Measurements from ENCODE around the gene MCM7.

The MCM7 gene

DNA sequence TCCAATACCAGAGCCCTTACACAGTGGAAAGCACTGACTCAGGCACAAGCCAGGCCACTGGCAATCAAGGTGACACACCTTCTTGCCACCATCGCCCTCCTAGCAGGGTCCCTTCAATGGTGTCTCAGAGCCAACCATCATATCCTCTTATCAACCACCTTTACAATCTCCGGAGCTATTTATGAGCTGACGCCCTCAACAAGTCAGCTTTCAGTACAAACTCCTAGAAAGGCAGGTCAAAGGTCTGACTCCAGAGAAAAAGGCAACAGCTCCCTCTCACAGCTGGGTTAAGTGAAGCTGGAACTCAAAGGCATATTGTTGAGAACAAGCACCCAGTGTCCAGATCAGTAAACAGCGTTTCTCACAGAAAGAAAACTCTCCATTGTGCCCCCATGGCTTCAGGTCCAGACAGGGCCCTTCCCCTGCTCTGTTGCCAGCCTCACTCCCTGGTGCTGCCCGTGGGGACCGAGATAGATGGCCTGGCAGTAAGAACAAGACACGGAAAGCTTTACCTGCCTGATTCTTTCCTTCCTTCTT lies 22.1 kb downstream of the MCM7 start:
- Histone ChIP-seq H3K9ac (ENCODE audit: low read depth, low read length) (no peak overlapping the region), H3K4me1 (ENCODE audit: insufficient read depth, low read length) (peaks cover 9% of the 10 kb centered on the region), H3K9me3 (ENCODE audit: control insufficient read depth, insufficient read depth, low read length) (peaks cover 21% of the 10 kb centered on the region), H3K36me3 (ENCODE audit: insufficient read depth, low read length) (peaks cover 47% of the 10 kb centered on the region)

GRCh38 chr7:100077205-100077604 lies 24.0 kb downstream of the MCM7 start:
- Histone ChIP-seq H3K4me1 (ENCODE audit: insufficient read depth, low read length) (peaks cover 4% of the 10 kb centered on the region; the same call in 1 of the 2 replicates), H3K9ac (ENCODE audit: low read depth, low read length) (no peak overlapping the region), H3K9me3 (ENCODE audit: control insufficient read depth, insufficient read depth, low read length) (peaks cover 23% of the 10 kb centered on the region), H3K36me3 (ENCODE audit: insufficient read depth, low read length) (peaks cover 66% of the 10 kb centered on the region)

- Histone ChIP-seq H3K36me3 (ENCODE audit: insufficient read depth, low read length) (peaks cover 84% of the 10 kb centered on the region), H3K9ac (ENCODE audit: low read depth, low read length) (no peak overlapping the region), H3K4me1 (ENCODE audit: insufficient read depth, low read length) (peaks cover 4% of the 10 kb centered on the region; the same call in 1 of the 2 replicates), H3K9me3 (ENCODE audit: control insufficient read depth, insufficient read depth, low read length) (peaks cover 41% of the 10 kb centered on the region)
Measured at GRCh38 chr7:100075418-100075817, 25.8 kb downstream of the MCM7 start.

DNA sequence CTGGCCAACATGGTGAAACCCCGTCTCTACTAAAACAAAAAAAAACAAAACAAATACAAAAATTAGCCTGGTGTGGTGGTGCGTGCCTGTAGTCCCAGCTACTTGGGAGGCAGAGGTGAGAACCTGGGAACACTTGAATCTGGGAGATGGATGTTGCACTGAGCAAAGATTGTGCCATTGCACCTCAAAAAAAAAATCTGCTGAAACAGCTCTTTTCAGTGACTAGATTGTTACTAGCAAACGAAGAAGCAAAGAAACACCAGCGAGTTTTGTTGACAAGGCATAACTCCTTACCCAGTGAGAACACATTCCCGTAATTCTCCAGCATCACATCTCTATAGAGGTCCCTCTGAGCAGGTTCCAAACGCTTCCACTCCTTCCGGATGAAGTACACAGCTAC lies 26.4 kb downstream of the MCM7 start:
- Histone ChIP-seq H3K9me3 (ENCODE audit: control insufficient read depth, insufficient read depth, low read length) (peaks cover 46% of the 10 kb centered on the region), H3K4me1 (ENCODE audit: insufficient read depth, low read length) (peaks cover under 1% of the 10 kb centered on the region; the same call in 1 of the 2 replicates), H3K36me3 (ENCODE audit: insufficient read depth, low read length) (peaks cover 90% of the 10 kb centered on the region), H3K9ac (ENCODE audit: low read depth, low read length) (no peak overlapping the region)

DNA sequence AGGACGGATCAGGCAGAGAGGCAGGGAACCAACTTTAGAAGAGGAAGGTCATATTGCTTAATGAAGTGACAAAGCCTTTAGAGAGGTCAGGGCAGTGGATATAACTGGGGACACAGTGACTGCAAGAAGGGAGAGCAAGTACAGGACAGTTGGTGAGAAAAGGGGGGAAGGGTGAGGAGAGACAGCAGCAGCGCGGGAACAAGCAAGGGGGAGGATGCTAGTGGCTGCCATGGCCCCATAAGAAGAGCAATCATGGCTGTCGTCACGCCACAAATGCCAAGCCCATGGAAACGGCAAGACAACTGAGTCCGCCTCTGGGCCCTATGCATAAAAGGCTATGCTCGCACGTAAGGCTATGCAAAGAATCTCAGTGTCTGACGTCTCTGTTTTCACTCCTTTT lies 28.7 kb downstream of the MCM7 start:
- Histone ChIP-seq H3K9me3 (ENCODE audit: control insufficient read depth, insufficient read depth, low read length) (peaks cover 50% of the 10 kb centered on the region), H3K9ac (ENCODE audit: low read depth, low read length) (no peak overlapping the region), H3K4me1 (ENCODE audit: insufficient read depth, low read length) (no peaks in the 10 kb centered on the region), H3K36me3 (ENCODE audit: insufficient read depth, low read length) (peaks cover 80% of the 10 kb centered on the region)

- Histone ChIP-seq H3K9me3 (ENCODE audit: control insufficient read depth, insufficient read depth, low read length) (peaks cover 40% of the 10 kb centered on the region), H3K4me1 (ENCODE audit: insufficient read depth, low read length) (no peaks in the 10 kb centered on the region), H3K9ac (ENCODE audit: low read depth, low read length) (no peak overlapping the region), H3K36me3 (ENCODE audit: insufficient read depth, low read length) (peaks cover 68% of the 10 kb centered on the region)
Measured at GRCh38 chr7:100071018-100071723, 30.0 kb downstream of the MCM7 start.

DNA sequence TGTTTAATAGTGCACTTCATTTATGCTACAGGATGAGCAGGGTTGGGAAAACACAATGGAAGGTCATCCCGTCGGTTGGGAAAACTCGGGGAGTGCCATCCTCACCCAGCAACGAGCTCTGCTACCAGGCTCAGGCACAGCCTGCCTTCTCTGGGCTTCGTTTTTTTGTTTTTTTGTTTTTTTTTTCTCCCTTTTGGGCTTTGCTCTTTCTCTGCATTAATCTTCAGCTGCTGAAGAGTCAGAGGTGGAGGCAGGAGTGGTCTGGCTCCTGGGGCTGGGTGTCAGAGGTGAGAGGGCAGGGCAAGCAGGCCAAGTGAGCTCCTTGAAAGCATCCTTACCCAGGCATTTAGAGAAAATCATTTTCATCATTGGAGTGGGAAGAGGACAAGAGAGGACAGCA lies 31.2 kb downstream of the MCM7 start:
- peaks cover 30% of the 10 kb centered on the region for H3K9me3 ChIP-seq (ENCODE audit: control insufficient read depth, insufficient read depth, low read length)
- peaks cover 56% of the 10 kb centered on the region for H3K36me3 ChIP-seq (ENCODE audit: insufficient read depth, low read length)
- H3K9ac ChIP-seq (ENCODE audit: low read depth, low read length): no peak overlapping the region
- no peaks in the 10 kb centered on the region for H3K4me1 ChIP-seq (ENCODE audit: insufficient read depth, low read length)

DNA sequence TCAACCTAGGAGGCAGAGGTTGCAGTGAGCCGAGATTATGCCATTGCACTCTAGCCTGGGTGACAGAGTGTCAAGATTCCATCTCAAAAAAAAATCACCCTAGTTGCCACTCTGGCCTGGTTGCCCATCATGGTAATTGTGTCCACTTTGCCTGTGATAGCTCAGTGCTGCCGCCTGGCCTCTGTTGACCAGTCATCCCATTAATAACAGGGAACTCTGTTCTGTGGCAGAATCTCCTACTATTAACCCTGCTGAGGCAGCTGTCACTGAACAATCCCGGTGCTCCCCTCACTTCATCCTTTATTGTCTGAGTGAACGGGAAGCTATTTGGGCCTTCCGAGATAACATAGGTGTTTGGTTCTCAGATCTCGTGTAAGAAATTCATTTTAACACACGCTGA lies 34.2 kb downstream of the MCM7 start:
- H3K4me1 ChIP-seq (ENCODE audit: insufficient read depth, low read length): no peaks in the 10 kb centered on the region
- peaks cover 34% of the 10 kb centered on the region for H3K36me3 ChIP-seq (ENCODE audit: insufficient read depth, low read length)
- no peak overlapping the region for H3K9ac ChIP-seq (ENCODE audit: low read depth, low read length)
- H3K9me3 ChIP-seq (ENCODE audit: control insufficient read depth, insufficient read depth, low read length): peaks cover 24% of the 10 kb centered on the region

DNA sequence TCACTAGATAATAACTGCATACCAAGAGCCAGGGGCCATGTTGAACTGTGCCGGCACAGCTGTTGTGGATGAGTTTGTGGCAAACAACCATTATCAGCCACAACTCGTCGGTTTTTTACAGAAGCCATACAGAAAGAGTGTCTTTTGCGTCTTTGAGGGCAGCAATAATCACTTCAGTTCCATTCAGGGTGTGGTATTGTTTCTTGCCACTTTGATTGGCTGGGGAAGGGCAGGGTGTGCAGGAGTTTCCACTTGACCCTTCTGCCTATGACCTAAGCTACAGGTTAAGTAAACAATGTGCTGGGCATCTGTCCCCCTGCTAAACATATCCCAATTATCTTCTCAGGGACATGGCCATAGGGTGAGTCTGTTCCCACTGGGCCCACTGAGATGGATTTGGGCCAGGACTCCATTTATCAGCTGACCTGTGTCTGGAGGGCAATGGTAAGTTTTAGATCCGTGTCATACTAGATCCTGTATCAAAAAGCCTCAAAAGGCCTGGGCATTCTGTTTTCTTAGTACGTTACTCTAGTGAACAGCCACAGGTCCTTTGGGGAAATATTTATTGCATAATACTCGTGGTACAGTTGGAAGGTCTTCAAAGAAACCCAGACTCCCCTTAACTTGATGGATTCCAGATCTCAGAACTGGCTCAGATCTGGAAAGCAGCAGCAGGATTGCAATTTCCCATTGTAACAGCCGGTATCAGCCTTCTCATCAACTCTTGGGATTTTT lies 35.6 kb downstream of the MCM7 start:
- peaks cover 30% of the 10 kb centered on the region for H3K36me3 ChIP-seq (ENCODE audit: insufficient read depth, low read length)

GRCh38 chr7:100064162-100064561 lies 37.0 kb downstream of the MCM7 start:
- no peak overlapping the region for H3K9ac ChIP-seq (ENCODE audit: low read depth, low read length)
- H3K9me3 ChIP-seq (ENCODE audit: control insufficient read depth, insufficient read depth, low read length): no peaks in the 10 kb centered on the region
- H3K36me3 ChIP-seq (ENCODE audit: insufficient read depth, low read length): peaks cover 17% of the 10 kb centered on the region
- H3K4me1 ChIP-seq (ENCODE audit: insufficient read depth, low read length): no peaks in the 10 kb centered on the region

More for the DNA sequence above, 35.6 kb downstream of the MCM7 start:
- Histone ChIP-seq H3K4me1 (ENCODE audit: insufficient read depth, low read length) (no peaks in the 10 kb centered on the region), H3K9me3 (ENCODE audit: control insufficient read depth, insufficient read depth, low read length) (peaks cover 11% of the 10 kb centered on the region), H3K9ac (ENCODE audit: low read depth, low read length) (no peak overlapping the region)

GRCh38 chr7:100063376-100063775 lies 37.8 kb downstream of the MCM7 start:
- H3K36me3 ChIP-seq (ENCODE audit: insufficient read depth, low read length): peaks cover 23% of the 10 kb centered on the region
- H3K4me1 ChIP-seq (ENCODE audit: insufficient read depth, low read length): no peaks in the 10 kb centered on the region
- no peak overlapping the region for H3K9ac ChIP-seq (ENCODE audit: low read depth, low read length)
- H3K9me3 ChIP-seq (ENCODE audit: control insufficient read depth, insufficient read depth, low read length): no peaks in the 10 kb centered on the region

DNA sequence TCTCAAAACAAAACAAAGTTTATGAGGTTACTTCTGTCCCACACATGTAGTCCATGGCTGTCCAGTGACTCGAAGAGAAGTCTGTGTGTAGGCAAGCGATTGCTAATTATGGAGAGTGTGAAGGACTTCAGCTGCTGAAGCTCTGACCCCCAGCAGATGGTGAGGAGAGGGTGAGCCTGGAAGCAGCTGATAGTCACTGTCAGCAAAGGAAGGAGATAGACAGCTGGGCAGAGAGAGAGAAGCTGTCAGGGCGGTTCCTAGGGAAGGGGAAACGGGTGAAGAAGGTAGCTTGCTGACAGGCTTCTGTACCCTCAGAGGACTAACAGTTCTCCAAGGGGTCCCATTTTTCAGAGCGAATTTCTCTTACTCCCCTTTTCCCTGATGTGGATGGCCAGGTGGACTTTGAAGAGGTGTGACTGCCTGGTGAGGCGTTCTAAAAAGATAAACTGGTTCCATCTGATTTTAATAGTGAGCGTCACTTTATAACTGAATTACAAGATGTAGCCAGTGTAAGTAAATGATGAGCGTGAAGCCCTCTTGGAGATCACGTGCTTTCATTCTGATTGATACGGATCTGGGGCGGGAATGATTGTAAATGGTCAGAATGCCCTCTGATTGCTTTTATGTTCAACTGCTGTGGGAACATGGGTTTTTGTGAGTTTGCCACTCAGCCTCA lies 39.5 kb downstream of the MCM7 start:
- Histone ChIP-seq H3K9me3 (ENCODE audit: control insufficient read depth, insufficient read depth, low read length) (no peaks in the 10 kb centered on the region), H3K4me1 (ENCODE audit: insufficient read depth, low read length) (no peaks in the 10 kb centered on the region), H3K36me3 (ENCODE audit: insufficient read depth, low read length) (peaks cover 36% of the 10 kb centered on the region), H3K9ac (ENCODE audit: low read depth, low read length) (no peak overlapping the region)

DNA sequence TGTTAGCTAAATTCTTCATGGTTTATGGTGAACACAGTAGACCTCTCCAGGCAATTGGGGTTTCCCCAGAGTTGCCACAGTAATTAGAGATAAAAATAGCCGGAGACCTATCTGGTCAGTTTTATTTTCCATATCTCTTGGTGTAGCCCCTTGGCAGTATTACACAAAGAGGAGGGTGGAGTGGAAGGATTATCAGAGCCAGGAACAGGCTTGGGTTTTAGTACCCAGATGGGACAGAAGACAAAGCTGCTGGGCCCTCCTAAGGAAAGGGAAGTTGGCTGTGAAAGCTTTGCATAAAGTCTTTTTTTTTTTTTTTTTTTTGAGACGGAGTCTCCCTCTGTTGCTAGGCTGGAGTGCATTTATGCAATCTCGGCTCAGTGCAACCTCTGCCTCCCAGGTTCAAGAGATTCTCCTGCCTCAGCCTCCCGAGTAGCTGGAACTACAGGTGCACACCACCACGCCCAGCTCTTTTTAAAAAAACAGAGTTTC lies 41.9 kb downstream of the MCM7 start:
- H3K4me1 ChIP-seq (ENCODE audit: insufficient read depth, low read length): no peaks in the 10 kb centered on the region
- H3K36me3 ChIP-seq (ENCODE audit: insufficient read depth, low read length): peaks cover 35% of the 10 kb centered on the region

DNA sequence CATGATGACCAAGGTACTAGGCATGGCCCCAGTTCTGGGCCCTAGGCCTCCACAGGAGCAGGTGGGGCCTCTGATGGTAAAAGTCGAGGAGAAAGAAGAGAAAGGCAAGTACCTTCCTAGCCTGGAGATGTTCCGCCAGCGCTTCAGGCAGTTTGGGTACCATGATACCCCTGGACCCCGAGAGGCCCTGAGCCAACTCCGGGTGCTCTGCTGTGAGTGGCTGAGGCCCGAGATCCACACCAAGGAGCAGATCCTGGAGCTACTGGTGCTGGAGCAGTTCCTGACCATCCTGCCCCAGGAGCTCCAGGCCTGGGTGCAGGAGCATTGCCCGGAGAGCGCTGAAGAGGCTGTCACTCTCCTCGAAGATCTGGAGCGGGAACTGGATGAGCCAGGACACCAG lies 44.2 kb downstream of the MCM7 start:
- Histone ChIP-seq H3K36me3 (ENCODE audit: insufficient read depth, low read length) (peaks cover 34% of the 10 kb centered on the region), H3K9ac (ENCODE audit: low read depth, low read length) (no peak overlapping the region), H3K9me3 (ENCODE audit: control insufficient read depth, insufficient read depth, low read length) (no peaks in the 10 kb centered on the region), H3K4me1 (ENCODE audit: insufficient read depth, low read length) (no peaks in the 10 kb centered on the region)

More for the DNA sequence above, 41.9 kb downstream of the MCM7 start:
- H3K9me3 ChIP-seq (ENCODE audit: control insufficient read depth, insufficient read depth, low read length): no peaks in the 10 kb centered on the region
- no peak overlapping the region for H3K9ac ChIP-seq (ENCODE audit: low read depth, low read length)
